Hippocampal formation (tissue), 2 donors: ENCODE data around the gene MYBPC1.
"Not testable (repeated sequence)": the region's sequence is repeated elsewhere in the genome, so short reads cannot be mapped to it uniquely, and the experiment has no call there.

Source experiments
- DNase-seq, 2 donors: peaks; one replicate each; lab custom pipeline; 2025; lab: John Stamatoyannopoulos, UW

The MYBPC1 gene

GRCh38 chr12:101734482-101734881 lies 139.7 kb downstream of the MYBPC1 start:
- DNase-seq = not testable (repeated sequence)
